ENCODE data around the gene MYO5B. TPM values are rescaled to one million over a fixed set of nuclear protein-coding genes. Genes with fewer than 3 reads are reported as not detected.

Gene MYO5B
- total RNA-seq, 8 experiments from 2014 or later = 0.61 to 5.9 (median 1.1) TPM

- WGBS, 10 experiments = 0 to 100% (median 69%) methylated on average over 1 to 8 of the region's 11 CpGs; no CpG with 5 or more reads in 4 of the 10 experiments
Observed at GRCh38 chr18:49858309-49859020, 336.5 kb downstream of the MYO5B start.

GRCh38 chr18:49857708-49858107 lies 337.2 kb downstream of the MYO5B start:
- in situ Hi-C loops (cut with MboI; ENCODE audit: low pct_unique_long_range_greater_than_20kb in 2 of 9, low sequenced_read_pairs in 9 of 9, unreplicated experiment in 9 of 9) = loop anchor here in 8 of 9 experiments (10.0 to 25.0 kb wide), 2 partner anchors 343 to 345 kb away; no protein-coding TSS in a partner anchor
- no peak for ATAC-seq (replicated peaks in 6 of 8)
- H3K4me3 ChIP-seq = no peak overlapping the region
- H3K27ac ChIP-seq = no peak overlapping the region
- H3K4me1 ChIP-seq (replicated peaks in 1 of 2) = peaks cover 0 to 4% of the 10 kb centered on the region in 2 donors
- WGBS, 10 experiments = 0 to 100% (median 82%) methylated on average over 1 to 3 of the region's 3 CpGs; no CpG with 5 or more reads in 4 of the 10 experiments

More at GRCh38 chr18:49858309-49859020, 336.5 kb downstream of the MYO5B start:
- Histone ChIP-seq H3K4me1 (replicated peaks in 1 of 2) (peaks cover 0 to 4% of the 10 kb centered on the region in 2 donors), H3K27ac (no peak overlapping the region), H3K4me3 (no peak overlapping the region)
- in situ Hi-C loops (cut with MboI; ENCODE audit: low pct_unique_long_range_greater_than_20kb in 2 of 9, low sequenced_read_pairs in 9 of 9, unreplicated experiment in 9 of 9) = loop anchor here in 8 of 9 experiments (10.0 to 25.0 kb wide), 2 partner anchors 344 to 346 kb away; no protein-coding TSS in a partner anchor
- ATAC-seq (replicated peaks in 6 of 8) = peak; percentile 70 to 94 (median 86)

DNA sequence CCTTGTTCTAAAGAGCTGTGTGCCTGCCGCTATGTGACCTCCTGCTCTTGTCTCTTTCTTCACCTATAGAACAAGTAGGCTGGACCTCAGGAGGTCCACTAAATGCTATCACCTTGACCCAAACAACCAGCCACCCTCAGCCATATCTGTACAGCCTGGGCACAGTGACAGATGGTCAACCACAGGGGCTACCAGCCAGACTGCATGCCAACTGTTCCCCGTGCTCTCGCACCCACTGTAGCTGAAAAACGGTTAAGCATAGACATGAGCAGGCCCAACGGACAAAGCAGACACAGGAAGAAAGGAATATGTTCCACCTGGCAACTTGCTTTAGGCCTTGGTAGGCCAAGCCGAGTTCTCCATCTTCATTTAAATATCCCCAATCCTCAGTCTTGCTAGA lies 338.5 kb downstream of the MYO5B start:
- WGBS, 10 experiments = 67 to 100% (median 93%) methylated on average over 1 to 2 of the region's 6 CpGs; no CpG with 5 or more reads in 2 of the 10 experiments
- Histone ChIP-seq H3K4me3 (no peak overlapping the region), H3K27ac (no peak overlapping the region), H3K4me1 (replicated peaks in 1 of 2) (peaks cover 0 to 4% of the 10 kb centered on the region in 2 donors)
- no peak for ATAC-seq (replicated peaks in 6 of 8)
- in situ Hi-C loops (cut with MboI; ENCODE audit: low pct_unique_long_range_greater_than_20kb in 2 of 9, low sequenced_read_pairs in 9 of 9, unreplicated experiment in 9 of 9) = loop anchor here in 8 of 9 experiments (10.0 to 25.0 kb wide), 2 partner anchors 342 to 344 kb away; no protein-coding TSS in a partner anchor

GRCh38 chr18:49855711-49856415 lies 339.1 kb downstream of the MYO5B start:
- Histone ChIP-seq H3K4me3 (no peak overlapping the region), H3K4me1 (replicated peaks in 1 of 2) (peaks cover 0 to 4% of the 10 kb centered on the region in 2 donors), H3K27ac (no peak overlapping the region)
- 57 to 100% (median 100%) methylated on average over 1 to 4 of the region's 7 CpGs; no CpG with 5 or more reads in 3 of the 10 experiments for WGBS, 10 experiments
- no peak for ATAC-seq (replicated peaks in 6 of 8)
- in situ Hi-C loops (cut with MboI; ENCODE audit: low pct_unique_long_range_greater_than_20kb in 2 of 9, low sequenced_read_pairs in 9 of 9, unreplicated experiment in 9 of 9) = loop anchor here in 8 of 9 experiments (10.0 to 25.0 kb wide), 2 partner anchors 341 to 344 kb away; no protein-coding TSS in a partner anchor

GRCh38 chr18:49854681-49855080 lies 340.3 kb downstream of the MYO5B start:
- Histone ChIP-seq H3K27ac (no peak overlapping the region), H3K4me3 (no peak overlapping the region), H3K4me1 (replicated peaks in 1 of 2) (peaks cover 0 to 8% of the 10 kb centered on the region in 2 donors)
- WGBS, 10 experiments = 48 to 100% (median 80%) methylated on average over 1 to 3 of the region's 3 CpGs; no CpG with 5 or more reads in 2 of the 10 experiments
- ATAC-seq (replicated peaks in 6 of 8) = no peak
- in situ Hi-C loops (cut with MboI; ENCODE audit: low pct_unique_long_range_greater_than_20kb in 2 of 9, low sequenced_read_pairs in 9 of 9, unreplicated experiment in 9 of 9) = loop anchor here in 8 of 9 experiments (10.0 to 25.0 kb wide), 2 partner anchors 340 to 342 kb away; no protein-coding TSS in a partner anchor

- Histone ChIP-seq H3K27ac (no peak overlapping the region), H3K4me3 (no peak overlapping the region), H3K4me1 (replicated peaks in 1 of 2) (peaks cover 0 to 12% of the 10 kb centered on the region in 2 donors)
- no peak for ATAC-seq (replicated peaks in 6 of 8)
- 0 to 91% (median 80%) methylated on average over 1 to 6 of the region's 8 CpGs; no CpG with 5 or more reads in 7 of the 10 experiments for WGBS, 10 experiments
- in situ Hi-C loops (cut with MboI; ENCODE audit: low pct_unique_long_range_greater_than_20kb in 2 of 9, low sequenced_read_pairs in 9 of 9, unreplicated experiment in 9 of 9) = loop anchor here in 8 of 9 experiments (10.0 to 25.0 kb wide), 2 partner anchors 339 to 341 kb away; no protein-coding TSS in a partner anchor
Observed at GRCh38 chr18:49853436-49853835, 341.5 kb downstream of the MYO5B start.

GRCh38 chr18:49853011-49853410 lies 341.9 kb downstream of the MYO5B start:
- WGBS, 10 experiments = 42 to 100% (median 55%) methylated on average over 1 to 5 of the region's 7 CpGs; no CpG with 5 or more reads in 4 of the 10 experiments
- Histone ChIP-seq H3K4me3 (no peak overlapping the region), H3K4me1 (replicated peaks in 1 of 2) (peaks cover 0 to 10% of the 10 kb centered on the region in 2 donors), H3K27ac (no peak overlapping the region)
- in situ Hi-C loops (cut with MboI; ENCODE audit: low pct_unique_long_range_greater_than_20kb in 2 of 9, low sequenced_read_pairs in 9 of 9, unreplicated experiment in 9 of 9) = loop anchor here in 8 of 9 experiments (10.0 to 25.0 kb wide), 2 partner anchors 338 to 341 kb away; no protein-coding TSS in a partner anchor
- ATAC-seq (replicated peaks in 6 of 8) = no peak

GRCh38 chr18:49851624-49852023 lies 343.3 kb downstream of the MYO5B start:
- Histone ChIP-seq H3K27ac (no peak overlapping the region), H3K4me3 (no peak overlapping the region), H3K4me1 (replicated peaks in 1 of 2) (peaks cover 0 to 10% of the 10 kb centered on the region in 2 donors)
- in situ Hi-C loops (cut with MboI; ENCODE audit: low pct_unique_long_range_greater_than_20kb in 2 of 9, low sequenced_read_pairs in 9 of 9, unreplicated experiment in 9 of 9) = loop anchor here in 8 of 9 experiments (10.0 to 25.0 kb wide), 2 partner anchors 337 to 339 kb away; no protein-coding TSS in a partner anchor
- no peak for ATAC-seq (replicated peaks in 6 of 8)
- WGBS, 10 experiments = 50 to 70% (median 62%) methylated on average over 2 to 3 of the region's 4 CpGs; no CpG with 5 or more reads in 6 of the 10 experiments

DNA sequence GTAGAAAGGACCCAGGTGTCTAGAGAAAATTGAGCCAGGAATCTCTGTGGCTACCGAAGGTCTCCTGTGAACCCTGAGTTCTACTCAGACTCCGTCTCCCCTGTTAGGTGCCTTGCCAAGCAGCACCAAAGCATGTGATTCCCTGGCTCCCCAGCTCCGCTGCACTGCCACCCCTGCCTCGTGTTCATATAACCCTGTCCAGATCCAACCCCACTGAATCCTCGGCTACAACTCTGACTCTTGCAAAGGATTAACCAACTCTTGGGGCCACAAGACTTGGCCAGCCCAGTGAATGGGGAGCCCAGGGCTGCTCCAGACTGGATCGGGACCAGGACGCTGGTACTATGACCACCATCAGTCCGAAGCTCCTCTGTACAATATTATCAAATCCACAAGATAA lies 344.3 kb downstream of the MYO5B start:
- Histone ChIP-seq H3K4me1 (replicated peaks in 1 of 2) (peaks cover 0 to 10% of the 10 kb centered on the region in 2 donors), H3K4me3 (no peak overlapping the region), H3K27ac (no peak overlapping the region)
- WGBS, 10 experiments = 60 to 100% (median 91%) methylated on average over 2 to 5 of the region's 8 CpGs; no CpG with 5 or more reads in 4 of the 10 experiments
- ATAC-seq (replicated peaks in 6 of 8) = no peak
- in situ Hi-C loops (cut with MboI; ENCODE audit: low pct_unique_long_range_greater_than_20kb in 2 of 9, low sequenced_read_pairs in 9 of 9, unreplicated experiment in 9 of 9) = loop anchor here in 8 of 9 experiments (10.0 to 25.0 kb wide), 2 partner anchors 336 to 338 kb away; no protein-coding TSS in a partner anchor

- Histone ChIP-seq H3K4me1 (replicated peaks in 1 of 2) (peaks cover 0 to 10% of the 10 kb centered on the region in 2 donors), H3K4me3 (no peak overlapping the region), H3K27ac (no peak overlapping the region)
- peak; percentile 88 to 98 (median 96) for ATAC-seq (replicated peaks in 6 of 8)
- in situ Hi-C loops (cut with MboI; ENCODE audit: low pct_unique_long_range_greater_than_20kb in 2 of 9, low sequenced_read_pairs in 9 of 9, unreplicated experiment in 9 of 9) = loop anchor here in 8 of 9 experiments (10.0 to 25.0 kb wide), 2 partner anchors 335 to 337 kb away; no protein-coding TSS in a partner anchor
- 20 to 100% (median 58%) methylated on average over 1 to 6 of the region's 14 CpGs; no CpG with 5 or more reads in 4 of the 10 experiments for WGBS, 10 experiments
Observed at GRCh38 chr18:49849331-49850217, 345.4 kb downstream of the MYO5B start.

DNA sequence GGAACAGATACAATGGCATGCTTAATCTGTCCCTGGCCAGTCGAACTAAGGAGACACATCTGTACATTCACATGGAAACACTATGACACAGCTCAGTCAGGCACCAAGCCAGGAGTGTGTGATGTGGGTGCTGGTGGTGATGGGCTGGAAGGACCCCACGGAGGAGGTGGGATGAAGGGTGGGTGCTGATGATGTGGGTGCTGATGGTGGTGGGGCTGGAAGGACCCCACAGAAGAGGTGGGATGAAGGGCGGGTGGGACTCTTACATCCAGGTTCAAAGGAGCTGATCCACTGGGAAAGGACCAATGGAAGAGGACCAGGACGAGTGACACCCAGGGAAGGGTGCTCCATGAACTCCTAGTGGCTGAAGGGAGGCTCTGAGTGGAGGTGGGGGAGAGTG lies 346.8 kb downstream of the MYO5B start:
- in situ Hi-C loops (cut with MboI; ENCODE audit: low pct_unique_long_range_greater_than_20kb in 2 of 9, low sequenced_read_pairs in 9 of 9, unreplicated experiment in 9 of 9) = no loop called here
- WGBS, 10 experiments = 0 to 78% (median 30%) methylated on average over 1 to 3 of the region's 4 CpGs; no CpG with 5 or more reads in 6 of the 10 experiments
- no peak overlapping the region for H3K27ac ChIP-seq
- ATAC-seq (replicated peaks in 6 of 8) = no peak
- H3K4me3 ChIP-seq = no peak overlapping the region
- H3K4me1 ChIP-seq (replicated peaks in 1 of 2) = peaks cover 0 to 10% of the 10 kb centered on the region in 2 donors
